ENCODE measurements around the gene RC3H1.

The RC3H1 gene

GRCh38 chr1:173954179-173954578 is 68.0 kb downstream of the RC3H1 start:
- TF ChIP-seq FOXM1 (IDR thresholded peaks at IDR 0.05; ENCODE audit: borderline replicate concordance, low read depth): no peak
- TF ChIP-seq CEBPB (IDR thresholded peaks at IDR 0.05): no peak
- no peak for TF ChIP-seq YY1 (IDR thresholded peaks at IDR 0.05; ENCODE audit: low read depth)
- no peak for TF ChIP-seq MAX (IDR thresholded peaks at IDR 0.05)
- no peak for TF ChIP-seq TCF12 (IDR thresholded peaks at IDR 0.05; ENCODE audit: low read depth)
- no peak for TF ChIP-seq RAD21 (IDR thresholded peaks at IDR 0.05; ENCODE audit: low read depth)

GRCh38 chr1:173948594-173948993 is 73.6 kb downstream of the RC3H1 start:
- no peak for TF ChIP-seq EGR1 (IDR thresholded peaks at IDR 0.05)
- no peak for TF ChIP-seq TEAD4 (IDR thresholded peaks at IDR 0.05)
- no peak for TF ChIP-seq ZBTB7A (IDR thresholded peaks at IDR 0.05; ENCODE audit: low read depth)
- no peak for TF ChIP-seq REST (IDR thresholded peaks at IDR 0.05; ENCODE audit: low read depth)
- TF ChIP-seq EP300 (IDR thresholded peaks at IDR 0.05; ENCODE audit: borderline replicate concordance): no peak
- no peak for TF ChIP-seq YY1 (IDR thresholded peaks at IDR 0.05; ENCODE audit: low read depth)
- TF ChIP-seq TCF12 (IDR thresholded peaks at IDR 0.05; ENCODE audit: low read depth): no peak
- no peak for TF ChIP-seq NFIC (IDR thresholded peaks at IDR 0.05)
- TF ChIP-seq RAD21 (IDR thresholded peaks at IDR 0.05; ENCODE audit: low read depth): no peak

GRCh38 chr1:173946380-173946921 is 75.7 kb downstream of the RC3H1 start:
- TF ChIP-seq YY1 (IDR thresholded peaks at IDR 0.05; ENCODE audit: low read depth) (no peak), REST (IDR thresholded peaks at IDR 0.05; ENCODE audit: low read depth) (no peak), CEBPB (IDR thresholded peaks at IDR 0.05) (no peak), ZBTB7A (IDR thresholded peaks at IDR 0.05; ENCODE audit: low read depth) (no peak), CREB1 (IDR thresholded peaks at IDR 0.05; ENCODE audit: low read depth) (no peak), EGR1 (IDR thresholded peaks at IDR 0.05) (no peak), MAX (IDR thresholded peaks at IDR 0.05) (no peak), RAD21 (IDR thresholded peaks at IDR 0.05; ENCODE audit: low read depth) (no peak)

GRCh38 chr1:173937062-173937461 is 85.1 kb downstream of the RC3H1 start:
- TF ChIP-seq TCF12 (IDR thresholded peaks at IDR 0.05; ENCODE audit: low read depth) (no peak), ZBTB7A (IDR thresholded peaks at IDR 0.05; ENCODE audit: low read depth) (no peak), NFIC (IDR thresholded peaks at IDR 0.05) (no peak), FOXM1 (IDR thresholded peaks at IDR 0.05; ENCODE audit: borderline replicate concordance, low read depth) (no peak), REST (IDR thresholded peaks at IDR 0.05; ENCODE audit: low read depth) (no peak), TAF1 (IDR thresholded peaks at IDR 0.05; ENCODE audit: low read depth) (no peak), MAX (IDR thresholded peaks at IDR 0.05) (no peak), RAD21 (IDR thresholded peaks at IDR 0.05; ENCODE audit: low read depth) (no peak), TEAD4 (IDR thresholded peaks at IDR 0.05) (no peak), USF1 (IDR thresholded peaks at IDR 0.05) (no peak), EP300 (IDR thresholded peaks at IDR 0.05; ENCODE audit: borderline replicate concordance) (no peak), CEBPB (IDR thresholded peaks at IDR 0.05) (no peak), YY1 (IDR thresholded peaks at IDR 0.05; ENCODE audit: low read depth) (no peak), CREB1 (IDR thresholded peaks at IDR 0.05; ENCODE audit: low read depth) (no peak), EGR1 (IDR thresholded peaks at IDR 0.05) (no peak)

- TF ChIP-seq ZBTB7A (IDR thresholded peaks at IDR 0.05; ENCODE audit: low read depth): no peak
- no peak for TF ChIP-seq FOXM1 (IDR thresholded peaks at IDR 0.05; ENCODE audit: borderline replicate concordance, low read depth)
- TF ChIP-seq YY1 (IDR thresholded peaks at IDR 0.05; ENCODE audit: low read depth): no peak
- TF ChIP-seq TCF12 (IDR thresholded peaks at IDR 0.05; ENCODE audit: low read depth): no peak
- no peak for TF ChIP-seq CREB1 (IDR thresholded peaks at IDR 0.05; ENCODE audit: low read depth)
Observed at GRCh38 chr1:173934440-173934839, 87.7 kb downstream of the RC3H1 start.
